ENCODE results near the gene DDX54.

GRCh38 chr12:113220593-113221180 is 35.4 kb upstream of the DDX54 start:
- TF ChIP-seq CTCF (IDR thresholded peaks at IDR 0.05) (no peak), ZFX (IDR thresholded peaks at IDR 0.05; ENCODE audit: borderline replicate concordance) (no peak)

Data from 22Rv1 (cell line).